Hepatocyte (in vitro differentiated cells): ENCODE results near the gene CPLX1.

Source experiments
- CTCF ChIP-seq: fragments of 200-600 bp; sonication (generic); IDR thresholded peaks from 2 replicates; pipeline ENCODE4 v1.5.1; 2016; ENCODE audit warnings: antibody characterized with exemption, mild to moderate bottlenecking; ENCODE audit not compliant: poor library complexity
- EZH2 ChIP-seq: fragments of 200-600 bp; sonication (generic); IDR thresholded peaks from 2 replicates; pipeline ENCODE4 v1.6.1; 2016; ENCODE audit warnings: antibody characterized with exemption, mild to moderate bottlenecking, borderline replicate concordance
- EZH2phosphoT487 ChIP-seq: fragments of 200-600 bp; sonication (generic); IDR thresholded peaks from one replicate; pipeline ENCODE4 v1.6.1; 2018; ENCODE audit warnings: antibody characterized with exemption, mild to moderate bottlenecking, low read depth, moderate library complexity; ENCODE audit not compliant: unreplicated experiment, severe bottlenecking

- TF ChIP-seq CTCF: no peak
- TF ChIP-seq EZH2phosphoT487: no peak
- no peak for TF ChIP-seq EZH2
Measured at GRCh38 chr4:801436-802124, 24.3 kb downstream of the CPLX1 start.
